K562 (cell line): ENCODE measurements around the gene MSH3. TPM values are rescaled to one million over a fixed set of nuclear protein-coding genes. Genes with fewer than 3 reads are reported as not detected.

Source experiments
- ATAC-seq: fragments of 200-7000 bp; cut with Tn5 transposase; 3 replicates; pipeline ENCODE4 v1.9.1; 2020; ENCODE audit warnings: moderate library complexity
- BruUV-seq: library from RNA; stranded (reverse); fragments of 400-500 nt; replicated peaks from 2 replicates; lab custom pipeline; 2021; lab: Mats Ljungman, UMichigan
- CTCF ChIA-PET: fragments of 300-600 bp; formaldehyde crosslinking; extraction: SDS; loops from one replicate; lab custom pipeline; 2021; ENCODE audit warnings: low intra/inter-chr PET ratio; lab: Yijun Ruan, JAX
- POLR2A ChIA-PET: fragments of 300-600, 350-650 bp; sonication (Branson Sonifier 250); formaldehyde crosslinking; extraction: SDS; loops from one replicate; lab custom pipeline; 2021; ENCODE audit warnings: antibody characterized with exemption, inconsistent platforms; lab: Yijun Ruan, JAX
- DNase-seq, 4 experiments: peaks; one replicate each; pipeline versions ENCODE4 v3.0.0 to v3.0.0-alpha.2; 2011 to 2018; ENCODE audit warnings: low spot score in 3 of 4, mixed read lengths in 3 of 4; ENCODE audit errors: extremely low read depth in 1 of 4
- FAIRE-seq: peaks from 2 replicates; lab custom pipeline; 2011; peaks lifted over from hg19 to GRCh38; lab: Jason Lieb, UNC
- H2AFZ ChIP-seq: 2 replicates; pipeline ENCODE4 v1.6.0; 2011; ENCODE audit warnings: low read depth, low read length, control low read depth, inconsistent platforms
- H3K27ac ChIP-seq: fragments of 200-600 bp; 3 replicates; pipeline ENCODE4 v1.8.0; 2011; ENCODE audit warnings: low read depth, mild to moderate bottlenecking, control low read depth, inconsistent platforms, low read length, moderate library complexity, mixed read lengths; ENCODE audit errors: extremely low read depth
- H3K27me3 ChIP-seq, 2 experiments: fragments of 300-600 bp in 1 of 2; 2 replicates in 1 of 2; 3 replicates in 1 of 2; pipeline versions ENCODE4 v1.6.0 to v1.8.0; 2011; ENCODE audit warnings: inconsistent platforms in 2 of 2, low read length in 2 of 2, mild to moderate bottlenecking in 1 of 2, mixed read lengths in 1 of 2, moderate library complexity in 1 of 2; ENCODE audit not compliant: control insufficient read depth in 2 of 2, insufficient read depth in 2 of 2
- H3K36me3 ChIP-seq: fragments of 300-600 bp; 3 replicates; pipeline ENCODE4 v1.8.0; 2011; ENCODE audit warnings: mild to moderate bottlenecking, low read length, inconsistent platforms; ENCODE audit not compliant: control insufficient read depth, insufficient read depth
- H3K4me1 ChIP-seq, 2 experiments: fragments of 200-600 bp in 1 of 2; replicated peaks in 1 of 2; 2 replicates in 1 of 2; 3 replicates in 1 of 2; pipeline versions ENCODE4 v1.5.1 to v1.8.0; 2011; ENCODE audit warnings: inconsistent platforms in 2 of 2, low read length in 2 of 2, mild to moderate bottlenecking in 1 of 2, mixed read lengths in 1 of 2, moderate library complexity in 1 of 2; ENCODE audit not compliant: control insufficient read depth in 2 of 2, insufficient read depth in 2 of 2
- H3K4me2 ChIP-seq: 2 replicates; pipeline ENCODE4 v1.6.1; 2011; ENCODE audit warnings: low read length, control low read depth, inconsistent platforms, mixed read lengths; ENCODE audit not compliant: insufficient read depth
- H3K4me3 ChIP-seq: fragments of 200-600 bp; sonication (generic), shearing (Covaris generic); 2 replicates; pipeline ENCODE4 v1.5.1; 2016; ENCODE audit warnings: control low read depth, inconsistent platforms
- H3K79me2 ChIP-seq: fragments of 200-600 bp; 3 replicates; pipeline ENCODE4 v1.8.0; 2011; ENCODE audit warnings: low read length, inconsistent platforms; ENCODE audit not compliant: control insufficient read depth, insufficient read depth
- H3K9ac ChIP-seq, 2 experiments: 2 replicates each; pipeline versions ENCODE4 v1.6.0 to v1.6.1; 2011; ENCODE audit warnings: low read depth in 2 of 2, low read length in 2 of 2, control low read depth in 1 of 2, inconsistent platforms in 1 of 2, mild to moderate bottlenecking in 1 of 2, mixed read lengths in 1 of 2; ENCODE audit not compliant: insufficient read depth in 1 of 2
- H3K9me1 ChIP-seq: one replicate; pipeline ENCODE4 v1.6.0; 2011; ENCODE audit warnings: inconsistent platforms, mild to moderate bottlenecking, low read length, moderate library complexity; ENCODE audit not compliant: control insufficient read depth, insufficient read depth
- H3K9me3 ChIP-seq: replicated peaks from 2 replicates; pipeline ENCODE4 v1.5.1; 2011; ENCODE audit warnings: low read depth, low read length, inconsistent platforms; ENCODE audit not compliant: control insufficient read depth, insufficient read depth
- H4K20me1 ChIP-seq: replicated peaks from 2 replicates; pipeline ENCODE4 v1.6.1; 2011; ENCODE audit warnings: low read length, inconsistent platforms, mixed read lengths; ENCODE audit not compliant: control insufficient read depth, insufficient read depth
- GABPB2 ChIP-seq: fragments of 250-450 bp; sonication (Bioruptor Pico); conservative IDR thresholded peaks from 2 replicates; pipeline ENCODE4 v1.5.1; 2021; ENCODE audit warnings: mild to moderate bottlenecking
- MGA ChIP-seq: fragments of 450-650 bp; IDR thresholded peaks from 2 replicates; pipeline ENCODE4 v1.6.1; 2016; ENCODE audit warnings: mild to moderate bottlenecking, moderate library complexity
- NEUROD1 ChIP-seq: fragments of 150-350 bp; IDR thresholded peaks from 2 replicates; pipeline ENCODE4 v1.6.1; 2014; ENCODE audit warnings: borderline replicate concordance, low read length, low read depth; ENCODE audit not compliant: partially characterized antibody
- U2AF1 ChIP-seq: fragments of 200-400 bp; formaldehyde crosslinking; optimal IDR thresholded peaks from 2 replicates; pipeline ENCODE3; 2017; ENCODE audit warnings: mild to moderate bottlenecking, low read depth, low read length, moderate library complexity
- ZNF277 ChIP-seq: fragments of 250-450 bp; sonication (Bioruptor Pico); IDR thresholded peaks from 2 replicates; pipeline ENCODE4 v1.8.0; 2022; ENCODE audit warnings: inconsistent platforms, mild to moderate bottlenecking, moderate library complexity, borderline replicate concordance
- WGBS: fragments of 100-300 bp; shearing (Covaris generic); methylation state at CpG from one replicate; pipeline ENCODE4 v1.1.6; 2016; ENCODE audit warnings: low coverage, mixed read lengths; ENCODE audit not compliant: insufficient coverage; ENCODE audit errors: missing lambda C conversion rate; 5-methylcytosine and 5-hydroxymethylcytosine counted together
- in situ Hi-C: fragments of 300-500 bp; cut with MboI; formaldehyde crosslinking; loops from 4 replicates; pipeline ENCODE4 v1.15.0; 2018; ENCODE audit warnings: inconsistent platforms, mixed read lengths
- intact Hi-C: fragments of 100-400 bp; cut with micrococcal nuclease; formaldehyde crosslinking; loops from 2 replicates; pipeline ENCODE4 v1.14.2; 2022
- polyA plus RNA-seq, 8 experiments: library from polyadenylated mRNA; depleted of rRNA in 4 of 8; stranded (reverse) in 5 of 8; unstranded in 3 of 8; fragments of >200 nt; fragmentation: Nextera tagmentation in 2 of 8; fragmentation: Illumina TruSeq in 1 of 8; extraction: Ambion mirVana in 2 of 8; extraction: Trizol in 1 of 8; gene quantifications; 2 replicates each; pipeline versions ENCODE4 v1.2.1 to v1.2.3, GENCODE V29; 2011 to 2014; ENCODE audit warnings: inconsistent platforms in 1 of 8, missing spikeins in 1 of 8
- total RNA-seq, 7 experiments: library from RNA; depleted of rRNA in 6 of 7; stranded (reverse); fragments of >200 nt in 6 of 7; fragmentation: Illumina TruSeq in 2 of 7; extraction: Trizol in 2 of 7; gene quantifications; 2 replicates each; pipeline versions ENCODE4 v1.2.1 to v1.2.3, GENCODE V29; 2011 to 2021; ENCODE audit warnings: low replicate concordance in 1 of 7

The MSH3 gene
- total and polyA plus RNA-seq, 9 of the 15 experiments (the other 6 are each of a cell fraction or from before 2014, with no cell fraction given) = 3.9 to 17.2 (median 13.2) TPM

- H3K27ac ChIP-seq = no peak overlapping the region
- FAIRE-seq (no peak), DNase-seq (no peak), ATAC-seq (no peak)
- in situ Hi-C loops = no loop called here
- H3K79me2 ChIP-seq = no peaks in the 10 kb centered on the region
- WGBS = 79% methylated on average over 1 of the region's 1 CpG
- intact Hi-C loops = no loop called here
- H4K20me1 ChIP-seq = no peaks in the 10 kb centered on the region
- ChIA-PET CTCF (no interaction called here), POLR2A (interaction anchor here (0.9 kb wide), 1 partner anchor 15 kb away, joined by 4 read pairs; no protein-coding TSS in a partner anchor)
- H3K9me3 ChIP-seq = no peaks in the 10 kb centered on the region
- peaks cover 39% of the 10 kb centered on the region; the same call in 2 of the 3 replicates for H3K36me3 ChIP-seq
- no peak overlapping the region for H3K9ac ChIP-seq
- no peaks in the 10 kb centered on the region for H3K4me1 ChIP-seq
- no peak overlapping the region for H2AFZ ChIP-seq
- no peaks in the 10 kb centered on the region for H3K27me3 ChIP-seq
- H3K9me1 ChIP-seq = no peaks in the 10 kb centered on the region
- no peak overlapping the region for H3K4me2 ChIP-seq
- no peak overlapping the region for H3K4me3 ChIP-seq
- BruUV-seq = no TSS peak
- TF ChIP-seq GABPB2 (CRISPR knock-in tag) (no peak), MGA (no peak), NEUROD1 (no peak), ZNF277 (CRISPR knock-in tag) (no peak), U2AF1 (no peak)
These were observed 86.5 kb downstream of the MSH3 start for GRCh38 chr5:80740999-80741398.
